SK-N-SH treated with all-trans-retinoic acid at 6 μM for 48 hours (cell line): Measurements from ENCODE around the gene SLC25A14.

Experiments
- ATAC-seq: fragments of 200-7000 bp; cut with Tn5 transposase; 3 replicates; pipeline ENCODE4 v1.9.1; 2020; ENCODE audit warnings: mild to moderate bottlenecking, moderate library complexity
- BACH2 ChIP-seq: fragments of 250-450 bp; sonication (Bioruptor Pico); IDR thresholded peaks from 2 replicates; pipeline ENCODE4 v1.9.0; 2021; ENCODE audit warnings: mild to moderate bottlenecking, borderline replicate concordance
- CREB5 ChIP-seq: fragments of 250-450 bp; sonication (Bioruptor Pico); IDR thresholded peaks from 2 replicates; pipeline ENCODE4 v1.5.1; 2020; ENCODE audit warnings: low read depth, mild to moderate bottlenecking, moderate library complexity
- CSDC2 ChIP-seq: fragments of 250-450 bp; sonication (Bioruptor Pico); IDR thresholded peaks from 2 replicates; pipeline ENCODE4 v1.5.0; 2020; ENCODE audit warnings: mild to moderate bottlenecking, moderate library complexity
- CSRNP3 ChIP-seq: fragments of 250-450 bp; sonication (Bioruptor Pico); IDR thresholded peaks from 2 replicates; pipeline ENCODE4 v1.5.1; 2021; ENCODE audit warnings: mild to moderate bottlenecking, moderate library complexity
- ESRRG ChIP-seq: fragments of 250-450 bp; sonication (Bioruptor Pico); IDR thresholded peaks from 2 replicates; pipeline ENCODE4 v1.6.1; 2021; ENCODE audit warnings: mild to moderate bottlenecking
- GLIS3 ChIP-seq: fragments of 250-450 bp; sonication (Bioruptor Pico); IDR thresholded peaks from 2 replicates; pipeline ENCODE4 v1.5.0; 2020; ENCODE audit warnings: mild to moderate bottlenecking, moderate library complexity
- ISL1 ChIP-seq: fragments of 250-450 bp; sonication (Bioruptor Pico); IDR thresholded peaks from 2 replicates; pipeline ENCODE4 v2.1.2; 2022; ENCODE audit warnings: mild to moderate bottlenecking, moderate library complexity
- OSR1 ChIP-seq: fragments of 250-450 bp; sonication (Bioruptor Pico); IDR thresholded peaks from 2 replicates; pipeline ENCODE4 v1.8.0; 2022; ENCODE audit warnings: moderate library complexity, mild to moderate bottlenecking, inconsistent platforms
- PPARA ChIP-seq: fragments of 250-450 bp; sonication (Bioruptor Pico); IDR thresholded peaks from 2 replicates; pipeline ENCODE4 v1.5.0; 2020; ENCODE audit warnings: mild to moderate bottlenecking, borderline replicate concordance
- RARB ChIP-seq: fragments of 250-450 bp; sonication (Bioruptor Pico); IDR thresholded peaks from 2 replicates; pipeline ENCODE4 v1.8.0; 2021; ENCODE audit warnings: mild to moderate bottlenecking, moderate library complexity
- SNAI2 ChIP-seq: fragments of 250-450 bp; sonication (Bioruptor Pico); IDR thresholded peaks from 2 replicates; pipeline ENCODE4 v1.5.0; 2020; ENCODE audit warnings: mild to moderate bottlenecking, moderate library complexity
- TCF4 ChIP-seq: fragments of 250-450 bp; sonication (Bioruptor Pico); IDR thresholded peaks from 2 replicates; pipeline ENCODE4 v1.8.0; 2021; ENCODE audit warnings: mild to moderate bottlenecking, moderate library complexity, borderline replicate concordance
- TOX ChIP-seq: fragments of 250-450 bp; sonication (Bioruptor Pico); IDR thresholded peaks from 2 replicates; pipeline ENCODE4 v1.8.0; 2021; ENCODE audit warnings: mild to moderate bottlenecking, moderate library complexity, borderline replicate concordance
- ZNF565 ChIP-seq: fragments of 450-650 bp; formaldehyde crosslinking; conservative IDR thresholded peaks from 2 replicates; pipeline ENCODE4 v1.5.0; 2020; ENCODE audit warnings: low read depth, mild to moderate bottlenecking, moderate library complexity
- ZNF70 ChIP-seq: fragments of 450-650 bp; formaldehyde crosslinking; IDR thresholded peaks from 2 replicates; pipeline ENCODE4 v1.5.0; 2020; ENCODE audit warnings: mild to moderate bottlenecking, moderate library complexity
- ZNF8 ChIP-seq: fragments of 450-650 bp; formaldehyde crosslinking; IDR thresholded peaks from 2 replicates; pipeline ENCODE4 v1.5.0; 2020; ENCODE audit warnings: mild to moderate bottlenecking, moderate library complexity
- TF ChIP-seq, protein P1 (sequence below): fragments of 250-450 bp; sonication (Bioruptor Pico); IDR thresholded peaks from 2 replicates; pipeline ENCODE4 v1.5.0; 2020; ENCODE audit warnings: mild to moderate bottlenecking, moderate library complexity
- TF ChIP-seq, protein P2 (sequence below): fragments of 250-450 bp; sonication (Bioruptor Pico); IDR thresholded peaks from 2 replicates; pipeline ENCODE4 v1.8.0; 2020; ENCODE audit warnings: mild to moderate bottlenecking, moderate library complexity, borderline replicate concordance
- TF ChIP-seq, protein P3 (sequence below): fragments of 250-450 bp; sonication (Bioruptor Pico); IDR thresholded peaks from 2 replicates; pipeline ENCODE4 v1.8.0; 2021; ENCODE audit warnings: low read depth, mild to moderate bottlenecking, moderate library complexity, borderline replicate concordance

SLC25A14 gene

DNA sequence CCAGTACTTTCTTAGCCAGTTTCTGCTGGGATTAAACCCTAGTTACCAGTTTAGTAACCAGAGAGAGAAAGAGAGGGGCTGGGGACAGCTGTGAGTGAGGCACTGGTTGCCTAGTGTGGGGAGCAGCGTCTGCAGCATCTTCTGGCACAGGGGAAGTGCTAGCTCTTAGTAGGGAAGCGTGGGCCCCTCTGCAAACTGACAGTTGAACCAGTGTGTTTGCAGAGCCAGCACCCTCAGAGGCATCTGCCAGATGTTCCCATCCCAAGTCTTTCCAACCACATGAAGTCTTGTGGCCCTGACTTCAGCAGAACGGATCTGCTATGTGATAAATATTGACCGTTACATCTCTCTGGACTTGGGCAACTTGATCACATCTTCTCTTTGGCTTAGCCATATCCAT lies 77.1 kb downstream of the SLC25A14 start:
- no peak for TF ChIP-seq ZNF70 (CRISPR knock-in tag)
- TF ChIP-seq, protein P1, sequence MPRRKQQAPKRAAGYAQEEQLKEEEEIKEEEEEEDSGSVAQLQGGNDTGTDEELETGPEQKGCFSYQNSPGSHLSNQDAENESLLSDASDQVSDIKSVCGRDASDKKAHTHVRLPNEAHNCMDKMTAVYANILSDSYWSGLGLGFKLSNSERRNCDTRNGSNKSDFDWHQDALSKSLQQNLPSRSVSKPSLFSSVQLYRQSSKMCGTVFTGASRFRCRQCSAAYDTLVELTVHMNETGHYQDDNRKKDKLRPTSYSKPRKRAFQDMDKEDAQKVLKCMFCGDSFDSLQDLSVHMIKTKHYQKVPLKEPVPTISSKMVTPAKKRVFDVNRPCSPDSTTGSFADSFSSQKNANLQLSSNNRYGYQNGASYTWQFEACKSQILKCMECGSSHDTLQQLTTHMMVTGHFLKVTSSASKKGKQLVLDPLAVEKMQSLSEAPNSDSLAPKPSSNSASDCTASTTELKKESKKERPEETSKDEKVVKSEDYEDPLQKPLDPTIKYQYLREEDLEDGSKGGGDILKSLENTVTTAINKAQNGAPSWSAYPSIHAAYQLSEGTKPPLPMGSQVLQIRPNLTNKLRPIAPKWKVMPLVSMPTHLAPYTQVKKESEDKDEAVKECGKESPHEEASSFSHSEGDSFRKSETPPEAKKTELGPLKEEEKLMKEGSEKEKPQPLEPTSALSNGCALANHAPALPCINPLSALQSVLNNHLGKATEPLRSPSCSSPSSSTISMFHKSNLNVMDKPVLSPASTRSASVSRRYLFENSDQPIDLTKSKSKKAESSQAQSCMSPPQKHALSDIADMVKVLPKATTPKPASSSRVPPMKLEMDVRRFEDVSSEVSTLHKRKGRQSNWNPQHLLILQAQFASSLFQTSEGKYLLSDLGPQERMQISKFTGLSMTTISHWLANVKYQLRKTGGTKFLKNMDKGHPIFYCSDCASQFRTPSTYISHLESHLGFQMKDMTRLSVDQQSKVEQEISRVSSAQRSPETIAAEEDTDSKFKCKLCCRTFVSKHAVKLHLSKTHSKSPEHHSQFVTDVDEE (CRISPR knock-in tag) = no peak
- no peak for TF ChIP-seq OSR1 (CRISPR knock-in tag)
- TF ChIP-seq, protein P2, sequence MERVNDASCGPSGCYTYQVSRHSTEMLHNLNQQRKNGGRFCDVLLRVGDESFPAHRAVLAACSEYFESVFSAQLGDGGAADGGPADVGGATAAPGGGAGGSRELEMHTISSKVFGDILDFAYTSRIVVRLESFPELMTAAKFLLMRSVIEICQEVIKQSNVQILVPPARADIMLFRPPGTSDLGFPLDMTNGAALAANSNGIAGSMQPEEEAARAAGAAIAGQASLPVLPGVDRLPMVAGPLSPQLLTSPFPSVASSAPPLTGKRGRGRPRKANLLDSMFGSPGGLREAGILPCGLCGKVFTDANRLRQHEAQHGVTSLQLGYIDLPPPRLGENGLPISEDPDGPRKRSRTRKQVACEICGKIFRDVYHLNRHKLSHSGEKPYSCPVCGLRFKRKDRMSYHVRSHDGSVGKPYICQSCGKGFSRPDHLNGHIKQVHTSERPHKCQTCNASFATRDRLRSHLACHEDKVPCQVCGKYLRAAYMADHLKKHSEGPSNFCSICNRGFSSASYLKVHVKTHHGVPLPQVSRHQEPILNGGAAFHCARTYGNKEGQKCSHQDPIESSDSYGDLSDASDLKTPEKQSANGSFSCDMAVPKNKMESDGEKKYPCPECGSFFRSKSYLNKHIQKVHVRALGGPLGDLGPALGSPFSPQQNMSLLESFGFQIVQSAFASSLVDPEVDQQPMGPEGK (CRISPR knock-in tag) = no peak
- TF ChIP-seq, protein P3, sequence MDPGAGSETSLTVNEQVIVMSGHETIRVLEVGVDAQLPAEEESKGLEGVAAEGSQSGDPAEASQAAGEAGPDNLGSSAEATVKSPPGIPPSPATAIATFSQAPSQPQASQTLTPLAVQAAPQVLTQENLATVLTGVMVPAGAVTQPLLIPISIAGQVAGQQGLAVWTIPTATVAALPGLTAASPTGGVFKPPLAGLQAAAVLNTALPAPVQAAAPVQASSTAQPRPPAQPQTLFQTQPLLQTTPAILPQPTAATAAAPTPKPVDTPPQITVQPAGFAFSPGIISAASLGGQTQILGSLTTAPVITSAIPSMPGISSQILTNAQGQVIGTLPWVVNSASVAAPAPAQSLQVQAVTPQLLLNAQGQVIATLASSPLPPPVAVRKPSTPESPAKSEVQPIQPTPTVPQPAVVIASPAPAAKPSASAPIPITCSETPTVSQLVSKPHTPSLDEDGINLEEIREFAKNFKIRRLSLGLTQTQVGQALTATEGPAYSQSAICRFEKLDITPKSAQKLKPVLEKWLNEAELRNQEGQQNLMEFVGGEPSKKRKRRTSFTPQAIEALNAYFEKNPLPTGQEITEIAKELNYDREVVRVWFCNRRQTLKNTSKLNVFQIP (CRISPR knock-in tag) = no peak
- no peak for TF ChIP-seq CREB5 (CRISPR knock-in tag)
- no peak for TF ChIP-seq TCF4 (CRISPR knock-in tag)
- no peak for TF ChIP-seq CSRNP3 (CRISPR knock-in tag)
- no peak for TF ChIP-seq RARB (CRISPR knock-in tag)
- TF ChIP-seq BACH2 (CRISPR knock-in tag) = no peak
- TF ChIP-seq ESRRG = no peak
- no peak for TF ChIP-seq TOX (CRISPR knock-in tag)
- TF ChIP-seq ZNF8 (CRISPR knock-in tag) = no peak
- no peak for TF ChIP-seq ZNF565 (CRISPR knock-in tag)
- no peak for TF ChIP-seq SNAI2 (CRISPR knock-in tag)
- no peak for TF ChIP-seq ISL1 (CRISPR knock-in tag)
- no peak for TF ChIP-seq PPARA (CRISPR knock-in tag)
- no peak for ATAC-seq

GRCh38 chrX:130418066-130418465 lies 78.3 kb downstream of the SLC25A14 start:
- ATAC-seq = no peak
- TF ChIP-seq ISL1 (CRISPR knock-in tag) = no peak
- TF ChIP-seq CSDC2 (CRISPR knock-in tag) = no peak
- TF ChIP-seq ZNF8 (CRISPR knock-in tag) = no peak
- TF ChIP-seq GLIS3 (CRISPR knock-in tag) = no peak
- TF ChIP-seq ZNF565 (CRISPR knock-in tag) = no peak

DNA sequence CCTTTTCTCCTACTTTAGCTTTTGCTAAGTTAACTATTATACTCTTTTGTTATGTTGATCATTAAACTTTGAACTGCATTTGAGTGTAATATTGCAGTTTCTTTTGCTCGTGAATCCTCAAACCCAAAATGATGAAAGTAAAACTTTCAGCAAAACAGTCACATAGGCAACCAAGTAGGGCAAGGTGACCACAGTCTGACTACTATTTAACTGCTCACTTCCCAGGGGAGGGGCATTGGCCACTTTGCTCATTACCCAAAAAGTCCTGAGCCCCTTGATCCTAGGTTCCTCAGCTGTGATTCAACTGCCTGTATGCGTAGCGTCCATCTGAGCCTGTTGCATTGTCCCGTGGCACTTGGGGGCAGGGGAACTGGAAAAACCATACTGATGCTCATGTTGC lies 79.0 kb downstream of the SLC25A14 start:
- no peak for ATAC-seq
- TF ChIP-seq, protein P1 (CRISPR knock-in tag) = no peak
